Thoracic aorta (tissue), 2 donors: ENCODE results near the gene FAM163A. TPM values are rescaled to one million over a fixed set of nuclear protein-coding genes. Genes with fewer than 3 reads are reported as not detected.
A peak's percentile ranks its signal among the peaks of the same experiment; 100 is the strongest.

Experiments
- ATAC-seq: fragments of 150-250 bp; one replicate; pipeline ENCODE4 v1.8.0; 2017; ENCODE audit warnings: low read depth; ENCODE audit not compliant: insufficient number of reproducible peaks, low FRiP score
- DNase-seq: peaks from one replicate; pipeline ENCODE4 v3.0.0-alpha.2; 2020; ENCODE audit warnings: low spot score
- H3K27ac ChIP-seq, 2 donors: fragments of 200-600 bp; sonication (generic); 1 replicate in 1 of 2; 2 replicates in 1 of 2; pipeline ENCODE4 v1.5.1; 2016; ENCODE audit warnings: mild to moderate bottlenecking in 2 of 2, moderate library complexity in 2 of 2
- H3K27me3 ChIP-seq: fragments of 200-600 bp; sonication (generic); replicated peaks from 2 replicates; pipeline ENCODE4 v1.6.0; 2016; ENCODE audit warnings: mild to moderate bottlenecking; ENCODE audit not compliant: insufficient read depth
- H3K36me3 ChIP-seq: fragments of 200-600 bp; sonication (generic); one replicate; pipeline ENCODE4 v1.5.1; 2016
- H3K4me1 ChIP-seq, 2 donors: fragments of 200-600 bp; sonication (generic); 1 replicate in 1 of 2; 2 replicates in 1 of 2; pipeline versions ENCODE4 v1.5.1 to v1.6.0; 2016; ENCODE audit warnings: low read depth in 2 of 2, mild to moderate bottlenecking in 1 of 2; ENCODE audit not compliant: control insufficient read depth in 1 of 2
- H3K4me3 ChIP-seq: fragments of 200-600 bp; sonication (generic); 2 replicates; pipeline ENCODE4 v1.5.1; 2016; ENCODE audit warnings: mild to moderate bottlenecking
- H3K9me3 ChIP-seq: fragments of 200-600 bp; sonication (generic); 2 replicates; pipeline ENCODE4 v1.5.1; 2016
- total RNA-seq, 2 donors: library from RNA; depleted of rRNA; stranded (reverse); fragments of >200 nt; gene quantifications; one replicate each; pipeline versions ENCODE4 v1.1.0 to v1.2.3, GENCODE V29; 2016
- TF ChIP-seq, protein P1 (sequence below): fragments of 200-600 bp; sonication (generic); IDR thresholded peaks from one replicate; pipeline ENCODE4 v1.5.1; 2019; ENCODE audit warnings: antibody characterized with exemption

Gene FAM163A
- total RNA-seq, 2 donors from 2014 or later = not detected

DNA sequence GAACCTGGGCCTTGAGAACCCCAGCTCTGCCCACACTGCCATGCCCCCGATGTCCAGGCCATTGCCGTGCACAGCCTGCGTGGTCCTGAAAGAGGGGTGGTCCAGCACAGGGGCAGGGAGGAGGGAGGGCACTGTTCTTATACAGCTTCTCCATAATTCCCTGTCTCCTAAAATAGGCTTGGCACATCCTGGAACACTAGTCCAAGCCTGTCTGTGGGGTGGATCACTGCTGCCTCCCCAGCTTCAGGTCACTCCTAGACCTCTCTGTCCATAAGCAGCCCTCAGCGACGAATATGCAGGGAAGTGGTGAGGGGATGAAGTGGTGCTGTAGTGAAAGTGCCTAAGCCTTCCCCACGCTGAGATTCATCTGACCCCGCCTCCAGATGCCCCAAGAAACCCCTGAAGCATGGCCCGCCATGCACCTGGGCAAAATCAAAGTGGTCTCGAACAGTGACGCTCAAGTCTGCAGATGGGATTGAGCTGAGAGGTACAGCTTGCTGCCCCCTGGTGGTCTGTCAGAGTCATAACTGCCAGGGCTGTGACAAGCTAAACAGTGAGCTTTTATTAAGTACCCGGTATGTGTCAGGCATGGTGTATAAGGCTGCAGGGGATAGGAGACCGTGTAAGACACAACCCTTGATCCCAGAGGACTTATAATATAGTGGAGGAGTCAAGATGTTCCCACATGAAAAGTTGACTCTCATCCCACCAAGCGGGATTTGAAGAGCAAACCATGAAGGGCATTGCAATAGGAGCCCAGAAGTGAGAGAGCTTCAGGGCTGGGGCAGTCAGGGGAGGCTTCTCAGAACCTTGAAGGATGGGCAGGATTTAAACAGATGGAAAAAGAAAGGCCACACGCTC lies 66.6 kb downstream of the FAM163A start:
- no peak for ATAC-seq
- DNase-seq = no peak
- Histone ChIP-seq H3K4me1 (peaks cover 0 to 6% of the 10 kb centered on the region in 2 donors), H3K4me3 (no peak overlapping the region), H3K36me3 (no peaks in the 10 kb centered on the region), H3K9me3 (no peaks in the 10 kb centered on the region), H3K27ac (no peak overlapping the region), H3K27me3 (no peaks in the 10 kb centered on the region)
- TF ChIP-seq, protein P1, sequence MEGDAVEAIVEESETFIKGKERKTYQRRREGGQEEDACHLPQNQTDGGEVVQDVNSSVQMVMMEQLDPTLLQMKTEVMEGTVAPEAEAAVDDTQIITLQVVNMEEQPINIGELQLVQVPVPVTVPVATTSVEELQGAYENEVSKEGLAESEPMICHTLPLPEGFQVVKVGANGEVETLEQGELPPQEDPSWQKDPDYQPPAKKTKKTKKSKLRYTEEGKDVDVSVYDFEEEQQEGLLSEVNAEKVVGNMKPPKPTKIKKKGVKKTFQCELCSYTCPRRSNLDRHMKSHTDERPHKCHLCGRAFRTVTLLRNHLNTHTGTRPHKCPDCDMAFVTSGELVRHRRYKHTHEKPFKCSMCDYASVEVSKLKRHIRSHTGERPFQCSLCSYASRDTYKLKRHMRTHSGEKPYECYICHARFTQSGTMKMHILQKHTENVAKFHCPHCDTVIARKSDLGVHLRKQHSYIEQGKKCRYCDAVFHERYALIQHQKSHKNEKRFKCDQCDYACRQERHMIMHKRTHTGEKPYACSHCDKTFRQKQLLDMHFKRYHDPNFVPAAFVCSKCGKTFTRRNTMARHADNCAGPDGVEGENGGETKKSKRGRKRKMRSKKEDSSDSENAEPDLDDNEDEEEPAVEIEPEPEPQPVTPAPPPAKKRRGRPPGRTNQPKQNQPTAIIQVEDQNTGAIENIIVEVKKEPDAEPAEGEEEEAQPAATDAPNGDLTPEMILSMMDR = peak; percentile 95

- no peak overlapping the region for H3K27ac ChIP-seq
- H3K27me3 ChIP-seq = no peaks in the 10 kb centered on the region
- H3K4me3 ChIP-seq = no peak overlapping the region
- H3K4me1 ChIP-seq = peaks cover 2 to 10% of the 10 kb centered on the region in 2 donors
- DNase-seq (no peak), ATAC-seq (no peak)
- no peaks in the 10 kb centered on the region for H3K36me3 ChIP-seq
- no peaks in the 10 kb centered on the region for H3K9me3 ChIP-seq
- TF ChIP-seq, protein P1 = no peak
These were observed 67.2 kb downstream of the FAM163A start for GRCh38 chr1:179810367-179810715.

DNA sequence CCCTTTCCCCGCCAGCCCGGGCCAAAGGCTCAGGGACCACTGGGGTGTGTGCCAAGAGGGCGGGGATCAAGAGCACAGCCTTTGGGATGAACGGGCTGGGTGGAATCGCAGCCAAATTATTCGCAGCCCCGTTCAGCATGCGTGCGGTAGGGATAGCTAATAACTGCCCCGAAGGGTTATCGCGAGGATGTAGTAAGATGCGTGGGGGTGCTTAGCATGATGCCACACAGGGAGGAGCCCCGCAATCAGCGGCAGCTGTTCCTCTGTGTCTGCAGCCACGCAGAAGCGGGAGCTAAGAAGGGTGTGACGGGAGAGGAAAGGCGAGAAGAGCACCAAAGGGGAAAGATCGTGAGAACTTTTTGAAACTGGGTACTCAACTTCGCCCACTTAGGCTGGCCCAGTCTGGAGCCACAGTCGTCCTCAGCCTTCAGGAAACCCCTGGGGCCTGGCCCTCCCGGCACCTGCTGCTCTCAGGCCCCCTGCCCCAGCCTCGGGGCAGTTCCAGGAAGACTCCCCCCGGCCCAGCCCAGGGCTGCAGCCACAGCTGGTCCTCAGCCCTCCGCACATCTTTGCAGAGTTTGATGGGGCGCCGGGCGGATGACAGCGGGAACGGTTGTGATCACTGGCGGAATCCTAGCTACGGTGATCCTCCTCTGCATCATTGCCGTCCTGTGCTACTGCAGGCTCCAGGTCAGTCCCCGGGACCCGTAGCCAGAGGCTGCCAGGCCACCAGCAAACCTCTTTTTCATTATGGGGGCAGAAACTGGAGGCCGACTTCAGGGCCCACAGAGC lies 69.6 kb downstream of the FAM163A start:
- DNase-seq = no peak
- no peak for ATAC-seq
- TF ChIP-seq, protein P1 = no peak
- no peaks in the 10 kb centered on the region for H3K27me3 ChIP-seq
- H3K9me3 ChIP-seq = no peaks in the 10 kb centered on the region
- H3K4me3 ChIP-seq = no peak overlapping the region
- H3K4me1 ChIP-seq = peaks cover 4 to 20% of the 10 kb centered on the region in 2 donors
- no peaks in the 10 kb centered on the region for H3K36me3 ChIP-seq
- no peak overlapping the region for H3K27ac ChIP-seq

DNA sequence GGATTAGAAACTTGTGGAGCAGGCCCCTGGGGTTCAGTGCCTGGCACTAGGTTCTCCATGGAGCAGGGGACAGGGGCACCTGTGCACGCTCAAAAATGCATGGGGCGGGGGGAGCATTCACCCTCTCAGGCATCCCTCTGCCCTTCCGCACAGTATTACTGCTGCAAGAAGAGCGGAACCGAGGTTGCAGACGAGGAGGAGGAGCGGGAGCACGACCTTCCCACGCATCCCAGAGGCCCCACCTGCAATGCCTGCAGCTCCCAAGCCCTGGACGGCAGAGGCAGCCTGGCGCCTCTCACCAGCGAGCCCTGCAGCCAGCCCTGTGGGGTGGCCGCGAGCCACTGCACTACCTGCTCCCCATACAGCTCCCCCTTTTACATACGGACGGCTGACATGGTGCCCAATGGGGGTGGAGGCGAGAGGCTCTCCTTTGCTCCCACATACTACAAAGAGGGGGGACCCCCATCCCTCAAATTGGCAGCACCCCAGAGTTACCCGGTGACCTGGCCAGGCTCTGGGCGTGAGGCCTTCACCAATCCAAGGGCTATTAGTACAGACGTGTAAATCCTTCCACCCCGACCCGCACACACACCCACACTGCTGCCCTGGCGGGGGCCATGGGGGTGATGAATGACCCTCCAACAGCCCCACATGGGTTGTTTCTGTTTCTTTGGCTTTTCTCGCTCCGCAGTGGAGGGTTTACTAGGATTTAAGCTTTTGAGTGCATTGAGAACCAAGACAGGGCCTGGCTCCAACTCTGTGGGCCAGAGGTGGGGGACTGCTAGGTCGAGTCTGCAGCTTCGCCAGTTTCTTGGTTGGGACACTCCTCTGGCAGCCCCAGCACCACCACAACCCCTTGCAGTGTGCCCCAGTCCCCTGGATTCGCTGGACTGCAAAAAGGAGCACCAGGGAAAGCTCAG lies 70.8 kb downstream of the FAM163A start:
- Histone ChIP-seq H3K27ac (no peak overlapping the region), H3K9me3 (no peaks in the 10 kb centered on the region), H3K4me1 (peaks cover 4 to 20% of the 10 kb centered on the region in 2 donors), H3K27me3 (no peaks in the 10 kb centered on the region), H3K36me3 (no peaks in the 10 kb centered on the region), H3K4me3 (peak overlapping the region; percentile 71)
- ATAC-seq = no peak
- TF ChIP-seq, protein P1 = no peak
- DNase-seq = no peak
